Transverse colon (tissue), 4 donors: Measurements from ENCODE around the gene OR11H12. TPM values are rescaled to one million over a fixed set of nuclear protein-coding genes. Genes with fewer than 3 reads are reported as not detected.
"Not testable (repeated sequence)": the region's sequence is repeated elsewhere in the genome, so short reads cannot be mapped to it uniquely, and the experiment has no call there.

Experiments used
- DNase-seq: peaks from one replicate; pipeline ENCODE4 v3.0.0-alpha.2; 2019
- H3K27ac ChIP-seq, 4 donors: fragments of 200-600 bp; sonication (generic); 2 replicates each; pipeline ENCODE4 v1.5.1; 2016 to 2018; ENCODE audit warnings: inconsistent platforms in 4 of 4
- H3K27me3 ChIP-seq: fragments of 200-600 bp; sonication (generic); 2 replicates; pipeline ENCODE4 v1.5.1; 2017; ENCODE audit warnings: inconsistent platforms
- H3K36me3 ChIP-seq, 4 donors: fragments of 200-600 bp; sonication (generic); 2 replicates each; pipeline ENCODE4 v1.5.1; 2017 to 2019; ENCODE audit warnings: inconsistent platforms in 4 of 4
- H3K4me1 ChIP-seq, 4 donors: fragments of 200-600 bp; sonication (generic); 2 replicates each; pipeline ENCODE4 v1.5.1; 2017 to 2020; ENCODE audit warnings: inconsistent platforms in 4 of 4
- H3K4me3 ChIP-seq, 4 donors: fragments of 200-600 bp; sonication (generic); 1 replicate in 1 of 4; 2 replicates in 3 of 4; pipeline versions ENCODE4 v1.5.1 to v1.6.1; 2017 to 2019; ENCODE audit warnings: inconsistent platforms in 4 of 4
- H3K9me3 ChIP-seq, 2 donors: fragments of 200-600 bp; sonication (generic); 2 replicates each; pipeline ENCODE4 v1.5.1; 2017 to 2019; ENCODE audit warnings: inconsistent platforms in 2 of 2
- WGBS, 2 donors: methylation state at CpG; one replicate each; pipeline ENCODE4 v1.1.5; 2018; ENCODE audit warnings: low coverage in 1 of 2; 5-methylcytosine and 5-hydroxymethylcytosine counted together
- in situ Hi-C, 4 donors: fragments of 200-750 bp; cut with MboI; loops; one replicate each; pipeline versions ENCODE4 v1.15.0 to v1.15.1; 2017; ENCODE audit warnings: low sequenced_read_pairs in 3 of 4, low pct_ligation_motif_present in 1 of 4, low pct_unique_long_range_greater_than_20kb in 1 of 4
- intact Hi-C: fragments of 100-400 bp; cut with DNase I; formaldehyde crosslinking; loops from one replicate; pipeline ENCODE4 v1.15.1; 2023; ENCODE audit warnings: low total_unique reads
- small RNA-seq, 4 donors: library from RNA; depleted of rRNA; stranded (forward); fragments of <200 nt; gene quantifications; one replicate each; pipeline ENCODE3, GENCODE V24; 2016
- total RNA-seq, 4 donors: library from RNA; depleted of rRNA; stranded (reverse); fragments of >200 nt; gene quantifications; one replicate each; pipeline ENCODE4 v1.1.0, GENCODE V29; 2016

OR11H12 gene, protein sequence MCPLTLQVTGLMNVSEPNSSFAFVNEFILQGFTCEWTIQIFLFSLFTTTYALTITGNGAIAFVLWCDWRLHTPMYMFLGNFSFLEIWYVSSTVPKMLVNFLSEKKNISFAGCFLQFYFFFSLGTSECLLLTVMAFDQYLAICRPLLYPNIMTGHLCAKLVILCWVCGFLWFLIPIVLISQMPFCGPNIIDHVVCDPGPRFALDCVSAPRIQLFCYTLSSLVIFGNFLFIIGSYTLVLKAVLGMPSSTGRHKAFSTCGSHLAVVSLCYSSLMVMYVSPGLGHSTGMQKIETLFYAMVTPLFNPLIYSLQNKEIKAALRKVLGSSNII
- not detected for total RNA-seq

DNA sequence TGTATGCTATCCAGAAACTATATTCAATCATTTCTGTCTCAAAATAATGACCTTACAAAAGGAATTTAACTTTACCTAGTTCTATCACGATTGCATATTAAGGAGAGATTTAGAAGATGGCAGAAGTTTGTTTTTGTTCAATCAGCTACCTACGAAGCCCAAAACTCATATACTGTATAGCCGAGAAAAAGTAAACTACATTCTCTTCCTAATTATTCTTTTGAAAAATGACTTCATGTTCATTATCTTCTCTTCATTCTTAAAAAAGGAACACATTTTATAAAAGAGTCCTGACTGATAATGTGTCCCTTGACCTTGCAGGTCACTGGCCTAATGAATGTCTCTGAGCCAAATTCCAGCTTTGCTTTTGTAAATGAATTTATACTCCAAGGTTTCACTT lies at the start of gene OR11H12:
OR11H12 (plus strand) TSS at position 301 of the 400 bp plus-strand sequence; CDS start at position 301, 0 bp downstream.
- DNase-seq, H3K36me3 ChIP-seq, H3K4me3 ChIP-seq, H3K4me1 ChIP-seq, intact Hi-C loops, H3K27ac ChIP-seq, in situ Hi-C loops, H3K27me3 ChIP-seq, H3K9me3 ChIP-seq: not testable (repeated sequence)
- no CpG with 5 or more reads among the region's 3 CpGs for WGBS, 2 donors

DNA sequence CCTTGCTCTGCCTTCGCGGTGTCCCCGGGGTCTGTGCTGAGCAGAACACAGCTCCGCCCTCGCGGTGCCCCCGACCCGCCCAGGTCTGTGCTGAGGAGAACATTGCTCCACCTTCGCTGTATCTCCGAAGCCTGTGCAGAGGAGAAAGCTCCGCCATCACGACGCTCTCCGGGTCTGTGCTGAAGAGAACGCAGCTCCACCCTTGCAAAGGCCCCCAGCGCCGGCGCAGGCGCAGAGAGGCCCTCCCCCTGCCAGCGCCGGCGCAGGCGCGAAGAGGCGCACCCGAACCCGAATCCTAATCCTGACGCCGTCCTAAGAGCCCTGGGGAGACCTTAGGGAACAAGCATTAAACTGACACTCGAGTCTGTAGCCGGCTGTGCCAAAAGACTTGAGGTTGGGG lies 18.0 kb upstream of the OR11H12 start:
- in situ Hi-C loops, DNase-seq, H3K9me3 ChIP-seq, intact Hi-C loops, H3K36me3 ChIP-seq, H3K27ac ChIP-seq, H3K27me3 ChIP-seq, H3K4me3 ChIP-seq, H3K4me1 ChIP-seq: not testable (repeated sequence)
- 92% methylated on average over 7 of the region's 31 CpGs; no CpG with 5 or more reads in 1 of the 2 donors for WGBS, 2 donors

DNA sequence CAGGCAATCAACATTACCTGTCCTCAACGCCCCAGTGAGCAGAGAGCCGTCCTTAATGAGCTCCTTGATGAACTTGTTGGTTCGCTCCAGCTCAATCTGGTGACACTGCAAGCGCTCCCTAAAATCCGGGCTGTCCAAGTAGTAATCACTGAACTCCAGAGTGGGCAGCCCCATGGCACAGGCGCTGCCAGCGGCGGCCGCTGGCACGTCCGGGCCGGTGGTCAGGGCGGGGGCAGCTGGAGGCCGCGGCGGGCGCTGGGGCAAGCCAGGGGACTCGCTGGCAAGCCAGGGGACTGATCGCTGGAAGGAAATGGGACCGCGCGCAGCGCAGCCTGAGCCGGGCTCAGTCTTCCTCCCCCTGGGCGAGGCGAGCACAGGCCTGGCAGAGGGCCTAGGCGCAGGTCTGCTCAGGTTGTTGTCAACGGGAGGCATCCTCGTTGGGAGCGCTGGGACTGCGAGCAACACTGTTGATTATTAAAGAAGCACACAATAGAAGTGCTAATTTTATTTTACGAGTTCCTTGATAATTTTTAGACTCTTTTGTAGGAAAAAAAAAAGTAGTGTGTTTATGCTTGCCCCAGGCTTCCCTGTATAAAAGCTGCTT lies 25.8 kb downstream of the OR11H12 start:
- intact Hi-C loops, H3K36me3 ChIP-seq, H3K4me1 ChIP-seq, H3K27me3 ChIP-seq, H3K4me3 ChIP-seq, DNase-seq, H3K27ac ChIP-seq, H3K9me3 ChIP-seq, in situ Hi-C loops: not testable (repeated sequence)
- WGBS, 2 donors = 93% methylated on average over 3 of the region's 32 CpGs; no CpG with 5 or more reads in 1 of the 2 donors

DNA sequence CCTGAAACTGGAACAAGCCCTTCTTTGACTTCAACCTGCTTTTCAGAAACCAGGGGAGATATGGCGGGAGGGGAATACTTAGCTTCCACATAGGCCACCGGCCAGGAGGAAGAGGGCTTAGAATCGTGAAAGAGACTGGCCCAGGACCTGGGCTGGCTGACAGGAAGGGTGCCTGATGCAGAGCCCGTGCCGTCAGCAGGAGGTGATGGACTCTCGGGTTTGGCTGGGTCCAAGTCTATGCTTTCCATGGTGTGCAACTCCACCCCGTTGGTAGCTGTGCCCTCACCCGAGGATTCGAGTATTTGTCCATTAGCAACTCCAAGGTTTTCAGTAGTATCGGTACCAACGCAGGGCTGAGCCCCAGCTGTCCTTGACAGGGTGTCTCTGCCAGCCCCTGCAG lies 35.1 kb downstream of the OR11H12 start:
- in situ Hi-C loops, DNase-seq: not testable (repeated sequence)

DNA sequence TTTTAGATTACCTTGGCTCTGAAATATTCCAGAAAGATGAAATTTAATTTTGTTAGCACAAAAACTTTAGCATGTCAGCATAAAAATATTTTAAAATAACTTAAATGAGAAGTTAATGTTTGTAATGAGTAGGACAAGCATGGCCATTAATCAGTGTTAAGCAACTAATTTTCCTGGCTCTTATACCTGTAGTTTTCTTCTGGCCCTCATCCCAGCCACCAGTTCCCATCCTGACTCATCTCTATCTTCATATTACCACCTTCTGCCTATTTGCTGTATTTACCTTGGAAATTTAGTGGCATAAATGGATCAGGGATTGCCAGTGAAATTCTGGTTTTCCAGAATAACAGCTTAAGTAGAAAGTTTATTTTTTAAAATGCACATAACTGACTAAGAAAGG lies 37.1 kb downstream of the OR11H12 start:
- H3K9me3 ChIP-seq, DNase-seq, H3K36me3 ChIP-seq, intact Hi-C loops, in situ Hi-C loops, H3K4me3 ChIP-seq, H3K27me3 ChIP-seq, H3K4me1 ChIP-seq, H3K27ac ChIP-seq: not testable (repeated sequence)

More for the DNA sequence above, 35.1 kb downstream of the OR11H12 start:
- H3K9me3 ChIP-seq, H3K27ac ChIP-seq, H3K27me3 ChIP-seq, H3K4me3 ChIP-seq, H3K4me1 ChIP-seq, H3K36me3 ChIP-seq, intact Hi-C loops: not testable (repeated sequence)
- WGBS, 2 donors = no CpG with 5 or more reads among the region's 11 CpGs

DNA sequence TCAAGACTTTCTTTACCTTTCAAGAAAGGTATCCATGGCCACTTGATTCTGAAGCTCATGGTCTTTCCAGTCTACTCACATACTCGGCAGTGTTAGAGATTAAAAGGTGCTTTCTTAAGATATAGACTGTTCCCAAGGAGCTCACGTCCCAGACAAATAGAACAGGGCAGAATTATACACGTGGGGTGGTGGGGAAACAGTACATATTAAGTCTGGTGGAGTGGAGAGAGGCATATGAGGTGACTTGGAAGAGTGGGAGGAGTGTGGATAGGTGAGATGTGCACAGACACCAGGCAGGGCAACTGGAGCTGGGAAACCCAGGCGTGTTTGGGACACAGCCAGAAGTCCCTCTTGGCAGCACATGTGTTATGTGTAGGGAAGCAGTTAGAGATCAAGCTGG lies 37.9 kb downstream of the OR11H12 start:
- H3K27me3 ChIP-seq, H3K27ac ChIP-seq, in situ Hi-C loops, H3K4me3 ChIP-seq, H3K9me3 ChIP-seq, H3K36me3 ChIP-seq, H3K4me1 ChIP-seq, DNase-seq, intact Hi-C loops: not testable (repeated sequence)
- WGBS, 2 donors = 16 to 17% methylated on average over 2 to 3 of the region's 4 CpGs

DNA sequence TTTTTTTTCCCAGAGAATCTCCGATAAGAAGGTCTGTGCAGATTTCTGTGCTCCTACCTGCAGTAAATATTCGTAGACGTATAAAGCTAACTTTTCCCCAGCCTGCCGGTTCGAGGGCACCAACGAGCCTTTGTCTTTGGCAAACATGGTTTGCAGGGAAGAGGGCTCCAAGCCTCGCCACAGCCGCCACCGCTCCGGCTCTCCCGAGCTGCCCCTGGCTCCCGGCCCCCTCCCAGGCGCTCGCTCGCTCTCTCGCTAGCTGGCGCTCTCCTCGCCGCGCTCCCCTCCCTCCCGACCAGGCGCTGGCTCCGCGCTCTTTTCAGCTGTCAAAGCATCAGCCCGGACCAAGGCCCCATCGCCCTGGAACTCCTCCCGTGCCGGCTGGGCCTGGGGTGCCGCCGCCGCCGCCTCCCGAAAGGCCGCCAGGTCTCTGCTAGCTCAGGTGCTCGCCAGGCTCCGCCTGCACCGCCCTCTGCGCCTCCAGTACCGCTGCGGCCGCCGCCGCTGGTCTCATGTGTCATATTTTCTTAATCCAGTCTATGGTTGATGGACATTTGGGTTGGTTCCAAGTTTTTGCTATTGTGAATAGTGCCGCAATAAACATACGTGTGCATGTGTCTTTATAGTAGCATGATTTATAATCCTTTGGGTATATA lies 45.3 kb downstream of the OR11H12 start:
- 77% methylated on average over 11 to 22 of the region's 45 CpGs for WGBS, 2 donors
- not testable (repeated sequence) for H3K27me3 ChIP-seq

More for the DNA sequence above, 45.3 kb downstream of the OR11H12 start:
- H3K36me3 ChIP-seq, H3K4me1 ChIP-seq, H3K4me3 ChIP-seq, in situ Hi-C loops, DNase-seq, H3K27ac ChIP-seq, H3K9me3 ChIP-seq, intact Hi-C loops: not testable (repeated sequence)

Small RNA genes lying within 50 kb of the gene (small RNA-seq; reads per million reads assigned to genes)
- gene CR383656.6 (0 reads per million in 4 donors), gene CR383656.7 (0 reads per million in 4 donors), gene CR383656.9 (0 reads per million in 4 donors)
